Measurements from ENCODE around the gene RAG1. TPM values are rescaled to one million over a fixed set of nuclear protein-coding genes. Genes with fewer than 3 reads are reported as not detected.

RAG1 gene
- polyA plus RNA-seq, 1 donor from 2014 or later = 0.16 TPM

GRCh38 chr11:36557991-36558390, 9.8 kb upstream of the RAG1 start:
- Histone ChIP-seq H4K20me1 (ENCODE audit: insufficient read depth) (no peaks in the 10 kb centered on the region), H3K9me2 (ENCODE audit: insufficient read depth, low read length) (no peaks in the 10 kb centered on the region)
- TF ChIP-seq RAD21 (conservative IDR thresholded peaks at IDR 0.05) (no peak), MXI1 (conservative IDR thresholded peaks at IDR 0.05; ENCODE audit: poor library complexity, severe bottlenecking) (no peak), SMC3 (conservative IDR thresholded peaks at IDR 0.05; ENCODE audit: poor library complexity) (no peak), EZH2 (IDR thresholded peaks at IDR 0.05; ENCODE audit: borderline replicate concordance, insufficient read depth, low read length, poor library complexity, severe bottlenecking) (no peak), EP300 (conservative IDR thresholded peaks at IDR 0.05; ENCODE audit: poor library complexity, severe bottlenecking) (no peak), REST (IDR thresholded peaks at IDR 0.05; ENCODE audit: borderline replicate concordance) (no peak), TAF1 (IDR thresholded peaks at IDR 0.05; ENCODE audit: low read depth) (no peak), POLR2AphosphoS5 (IDR thresholded peaks at IDR 0.05) (no peak)
- TF ChIP-seq, protein P1, sequence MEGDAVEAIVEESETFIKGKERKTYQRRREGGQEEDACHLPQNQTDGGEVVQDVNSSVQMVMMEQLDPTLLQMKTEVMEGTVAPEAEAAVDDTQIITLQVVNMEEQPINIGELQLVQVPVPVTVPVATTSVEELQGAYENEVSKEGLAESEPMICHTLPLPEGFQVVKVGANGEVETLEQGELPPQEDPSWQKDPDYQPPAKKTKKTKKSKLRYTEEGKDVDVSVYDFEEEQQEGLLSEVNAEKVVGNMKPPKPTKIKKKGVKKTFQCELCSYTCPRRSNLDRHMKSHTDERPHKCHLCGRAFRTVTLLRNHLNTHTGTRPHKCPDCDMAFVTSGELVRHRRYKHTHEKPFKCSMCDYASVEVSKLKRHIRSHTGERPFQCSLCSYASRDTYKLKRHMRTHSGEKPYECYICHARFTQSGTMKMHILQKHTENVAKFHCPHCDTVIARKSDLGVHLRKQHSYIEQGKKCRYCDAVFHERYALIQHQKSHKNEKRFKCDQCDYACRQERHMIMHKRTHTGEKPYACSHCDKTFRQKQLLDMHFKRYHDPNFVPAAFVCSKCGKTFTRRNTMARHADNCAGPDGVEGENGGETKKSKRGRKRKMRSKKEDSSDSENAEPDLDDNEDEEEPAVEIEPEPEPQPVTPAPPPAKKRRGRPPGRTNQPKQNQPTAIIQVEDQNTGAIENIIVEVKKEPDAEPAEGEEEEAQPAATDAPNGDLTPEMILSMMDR (IDR thresholded peaks at IDR 0.05; ENCODE audit: poor library complexity, severe bottlenecking) = no peak

GRCh38 chr11:36558571-36559413, 9.0 kb upstream of the RAG1 start:
- H3K9me3 ChIP-seq (ENCODE audit: low read length) = no peaks in the 10 kb centered on the region
- no peak overlapping the region for H2AFZ ChIP-seq (ENCODE audit: low read depth, low read length)
- no peak overlapping the region for H3K27ac ChIP-seq (ENCODE audit: low read length)
- TF ChIP-seq MXI1 (conservative IDR thresholded peaks at IDR 0.05; ENCODE audit: poor library complexity, severe bottlenecking) (no peak), POLR2AphosphoS5 (IDR thresholded peaks at IDR 0.05) (no peak), RAD21 (conservative IDR thresholded peaks at IDR 0.05) (no peak), REST (IDR thresholded peaks at IDR 0.05; ENCODE audit: borderline replicate concordance) (no peak), TAF1 (IDR thresholded peaks at IDR 0.05; ENCODE audit: low read depth) (no peak), EP300 (conservative IDR thresholded peaks at IDR 0.05; ENCODE audit: poor library complexity, severe bottlenecking) (no peak), SMC3 (conservative IDR thresholded peaks at IDR 0.05; ENCODE audit: poor library complexity) (no peak), EZH2 (IDR thresholded peaks at IDR 0.05; ENCODE audit: borderline replicate concordance, insufficient read depth, low read length, poor library complexity, severe bottlenecking) (no peak)
- TF ChIP-seq, protein P1 (IDR thresholded peaks at IDR 0.05; ENCODE audit: poor library complexity, severe bottlenecking) = no peak
- no peaks in the 10 kb centered on the region for H4K20me1 ChIP-seq (ENCODE audit: insufficient read depth)
- no peaks in the 10 kb centered on the region for H3K9me2 ChIP-seq (ENCODE audit: insufficient read depth, low read length)
- no peak overlapping the region for H3K4me2 ChIP-seq (ENCODE audit: low read length)
- no peaks in the 10 kb centered on the region for H3F3A ChIP-seq (ENCODE audit: insufficient read depth, low read length, poor library complexity, severe bottlenecking)
- no peaks in the 10 kb centered on the region for H3K79me2 ChIP-seq (replicated peaks; ENCODE audit: insufficient read depth, low read length)
- no peak overlapping the region for H3K9ac ChIP-seq (ENCODE audit: low read length)
- H3K27me3 ChIP-seq (ENCODE audit: insufficient read depth, low read depth, low read length) = no peaks in the 10 kb centered on the region
- no peaks in the 10 kb centered on the region for H3K36me3 ChIP-seq (ENCODE audit: insufficient read depth, low read length)
- no peak overlapping the region for H3K4me3 ChIP-seq (ENCODE audit: low read length)

More at GRCh38 chr11:36557991-36558390, 9.8 kb upstream of the RAG1 start:
- Histone ChIP-seq H3F3A (ENCODE audit: insufficient read depth, low read length, poor library complexity, severe bottlenecking) (no peaks in the 10 kb centered on the region), H3K4me2 (ENCODE audit: low read length) (no peak overlapping the region), H3K27me3 (ENCODE audit: insufficient read depth, low read depth, low read length) (no peaks in the 10 kb centered on the region), H3K79me2 (replicated peaks; ENCODE audit: insufficient read depth, low read length) (no peaks in the 10 kb centered on the region), H3K9me3 (ENCODE audit: low read length) (no peaks in the 10 kb centered on the region), H3K27ac (ENCODE audit: low read length) (no peak overlapping the region), H3K4me3 (ENCODE audit: low read length) (no peak overlapping the region), H2AFZ (ENCODE audit: low read depth, low read length) (no peak overlapping the region), H3K9ac (ENCODE audit: low read length) (no peak overlapping the region), H3K36me3 (ENCODE audit: insufficient read depth, low read length) (no peaks in the 10 kb centered on the region)
